Epithelial cell of esophagus (primary cell): ENCODE measurements around the gene RBP4.
"Not testable (repeated sequence)": the region's sequence is repeated elsewhere in the genome, so short reads cannot be mapped to it uniquely, and the experiment has no call there.

Experiments
- DNase-seq: peaks from one replicate; pipeline ENCODE4 v3.0.0; 2010; ENCODE audit warnings: low read depth
- H3K4me3 ChIP-seq: 2 replicates; pipeline ENCODE4 v1.5.1; 2011; ENCODE audit warnings: mild to moderate bottlenecking, low read length, control low read depth
- TF ChIP-seq, protein P1 (sequence below): IDR thresholded peaks from 2 replicates; pipeline ENCODE4 v1.5.1; 2011; ENCODE audit warnings: low read depth, mild to moderate bottlenecking, low read length, control low read depth, inconsistent platforms; ENCODE audit not compliant: insufficient read depth; ENCODE audit errors: missing control alignments

Gene RBP4

DNA sequence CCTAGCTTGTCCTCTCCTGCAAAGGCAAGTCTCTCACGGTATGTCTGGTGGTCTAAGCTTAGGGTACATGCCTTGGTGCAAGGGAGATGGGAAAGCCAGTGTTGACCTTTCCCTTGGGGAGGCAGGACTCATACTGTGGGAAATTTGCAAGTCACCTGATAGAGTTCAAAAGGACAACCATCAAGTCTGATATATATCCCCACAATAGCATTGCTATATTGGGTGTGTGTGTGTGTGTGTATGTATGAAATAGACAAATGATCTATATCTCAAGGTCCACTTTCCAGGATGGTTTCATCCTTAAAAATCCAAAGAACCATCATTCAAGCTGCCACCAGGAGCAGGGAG lies 46.7 kb downstream of the RBP4 start:
- TF ChIP-seq, protein P1, sequence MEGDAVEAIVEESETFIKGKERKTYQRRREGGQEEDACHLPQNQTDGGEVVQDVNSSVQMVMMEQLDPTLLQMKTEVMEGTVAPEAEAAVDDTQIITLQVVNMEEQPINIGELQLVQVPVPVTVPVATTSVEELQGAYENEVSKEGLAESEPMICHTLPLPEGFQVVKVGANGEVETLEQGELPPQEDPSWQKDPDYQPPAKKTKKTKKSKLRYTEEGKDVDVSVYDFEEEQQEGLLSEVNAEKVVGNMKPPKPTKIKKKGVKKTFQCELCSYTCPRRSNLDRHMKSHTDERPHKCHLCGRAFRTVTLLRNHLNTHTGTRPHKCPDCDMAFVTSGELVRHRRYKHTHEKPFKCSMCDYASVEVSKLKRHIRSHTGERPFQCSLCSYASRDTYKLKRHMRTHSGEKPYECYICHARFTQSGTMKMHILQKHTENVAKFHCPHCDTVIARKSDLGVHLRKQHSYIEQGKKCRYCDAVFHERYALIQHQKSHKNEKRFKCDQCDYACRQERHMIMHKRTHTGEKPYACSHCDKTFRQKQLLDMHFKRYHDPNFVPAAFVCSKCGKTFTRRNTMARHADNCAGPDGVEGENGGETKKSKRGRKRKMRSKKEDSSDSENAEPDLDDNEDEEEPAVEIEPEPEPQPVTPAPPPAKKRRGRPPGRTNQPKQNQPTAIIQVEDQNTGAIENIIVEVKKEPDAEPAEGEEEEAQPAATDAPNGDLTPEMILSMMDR: no peak
- H3K4me3 ChIP-seq: no peak overlapping the region
- no peak for DNase-seq

DNA sequence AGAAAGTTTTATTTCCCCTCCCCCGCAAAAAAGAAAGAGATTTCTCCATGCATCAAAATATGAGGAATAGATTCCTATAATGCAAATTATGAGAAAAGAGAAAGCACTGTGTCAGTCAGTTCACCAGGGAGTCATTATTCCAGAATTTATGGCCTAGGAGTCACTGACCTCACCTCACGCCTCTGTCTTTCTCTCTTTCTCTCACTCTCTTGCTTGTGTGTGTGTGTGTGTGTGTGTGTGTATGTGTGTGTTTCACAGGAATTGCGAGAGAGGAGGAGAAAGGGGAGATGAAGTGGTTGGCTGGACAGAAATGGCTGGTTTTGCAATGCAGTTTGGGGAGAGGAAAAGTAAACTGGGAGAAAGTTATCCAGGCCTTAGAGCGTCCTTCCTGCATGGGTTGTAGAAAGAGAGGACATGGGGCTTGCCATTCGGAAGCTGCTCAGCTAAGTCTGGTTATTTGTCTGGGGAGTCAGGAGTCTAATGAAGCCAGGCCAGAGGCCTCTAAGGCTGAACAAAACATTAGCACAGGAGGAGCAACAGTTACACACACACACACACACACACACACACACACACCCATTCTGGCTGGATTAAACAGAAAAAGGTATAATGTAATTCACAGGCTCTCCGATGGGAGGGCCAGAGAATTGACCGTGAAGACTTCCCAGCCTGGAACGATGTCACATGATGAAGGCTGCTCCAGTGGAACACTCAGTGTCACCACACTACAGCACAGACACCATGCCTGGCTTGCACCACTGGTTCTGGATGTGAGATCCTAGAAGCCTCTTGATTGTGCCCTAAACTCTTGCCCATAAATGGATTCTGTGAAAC lies 47.3 kb downstream of the RBP4 start:
- H3K4me3 ChIP-seq: no peak overlapping the region
- DNase-seq: no peak
- TF ChIP-seq, protein P1: no peak

DNA sequence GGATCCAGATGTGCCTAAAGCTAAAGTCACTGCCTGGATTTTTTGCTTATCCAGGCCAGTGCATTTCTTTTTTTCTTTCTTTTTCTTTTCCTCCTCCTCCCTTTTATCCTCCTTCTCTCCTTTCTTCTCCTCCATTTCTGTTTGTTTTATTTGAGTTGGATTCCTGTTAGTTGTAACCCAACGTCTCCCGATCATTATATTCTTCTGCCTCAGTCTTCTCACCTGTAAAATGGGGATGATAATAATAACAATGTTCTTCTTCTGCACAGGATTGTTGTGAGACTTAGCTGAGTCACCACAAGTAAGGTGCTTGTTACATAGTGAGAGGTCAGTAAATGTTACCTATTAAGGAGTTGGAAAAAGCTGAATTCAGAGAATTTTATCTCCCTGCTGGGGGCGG lies 48.3 kb downstream of the RBP4 start:
- TF ChIP-seq, protein P1: no peak
- no peak for DNase-seq
- no peak overlapping the region for H3K4me3 ChIP-seq

DNA sequence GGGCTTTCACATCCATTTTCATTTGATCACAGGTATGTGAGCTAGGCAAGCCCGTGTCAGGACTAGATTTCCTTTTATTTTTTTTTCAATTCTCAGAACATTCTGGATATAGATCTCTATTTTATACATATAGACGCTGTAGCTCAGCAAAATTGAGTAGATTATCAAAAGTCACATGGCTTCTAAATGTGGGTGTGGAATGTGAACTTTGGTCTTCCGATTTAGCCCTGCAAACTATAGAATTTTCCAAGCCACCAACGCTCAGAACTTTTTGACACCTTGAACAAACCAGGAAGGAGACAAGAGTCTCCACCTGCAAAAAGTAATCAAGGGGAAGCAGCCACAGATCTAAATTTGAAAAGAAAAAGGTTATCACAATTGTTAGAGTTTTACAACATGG lies 50.4 kb downstream of the RBP4 start:
- DNase-seq: no peak
- no peak overlapping the region for H3K4me3 ChIP-seq
- TF ChIP-seq, protein P1: no peak

DNA sequence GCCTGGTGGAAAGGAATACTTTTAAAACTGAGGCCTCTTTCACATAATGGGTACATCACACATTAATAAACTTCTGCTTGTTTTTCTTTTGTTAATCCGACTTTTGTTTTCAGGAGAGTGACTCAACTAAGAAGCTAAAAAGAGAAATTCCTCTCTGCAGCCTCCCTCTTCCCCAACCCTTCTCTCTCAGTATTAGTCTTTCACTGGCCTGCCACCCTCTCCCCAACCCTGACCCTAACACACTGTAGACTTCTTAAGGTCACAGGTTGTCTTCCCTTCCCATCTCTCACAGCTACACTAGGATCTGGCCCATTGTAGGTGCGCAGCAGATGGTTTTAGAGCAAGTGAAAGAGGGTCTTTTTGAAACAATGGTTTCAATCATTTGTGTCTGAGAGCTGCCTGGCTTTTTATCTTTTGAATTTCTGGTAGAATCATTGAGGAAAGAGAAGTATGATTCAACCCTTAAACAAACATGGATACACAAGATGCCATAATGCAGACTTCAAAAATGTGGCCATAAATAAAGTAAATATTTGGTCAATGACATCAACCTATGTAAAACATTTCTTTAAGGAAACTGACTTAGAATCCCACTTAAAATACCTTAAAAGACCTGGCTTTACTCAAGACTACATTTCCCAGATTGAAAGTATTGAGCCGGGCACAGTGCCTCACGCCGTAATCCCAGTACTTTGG lies 52.5 kb downstream of the RBP4 start:
- no peak overlapping the region for H3K4me3 ChIP-seq
- TF ChIP-seq, protein P1: no peak
- peak; percentile 53 for DNase-seq

DNA sequence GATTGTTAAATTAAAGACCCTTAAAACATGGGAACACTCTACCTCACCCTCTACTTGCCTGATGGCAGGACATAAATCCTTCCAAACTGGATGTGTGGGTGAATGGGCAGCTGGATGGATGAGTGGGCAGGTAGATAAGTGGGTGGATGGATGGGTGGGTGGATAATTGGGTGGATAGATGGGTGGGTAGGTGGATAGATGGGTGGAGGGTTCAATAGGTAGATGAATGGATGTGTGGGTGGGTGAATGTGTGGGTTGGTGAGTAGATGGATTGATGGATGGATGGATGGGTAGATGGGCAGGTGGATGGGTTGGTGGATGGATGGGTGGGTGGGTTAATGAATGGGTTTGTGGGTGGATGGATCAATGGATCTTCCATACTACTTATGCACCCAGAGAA lies 53.5 kb downstream of the RBP4 start:
- DNase-seq: no peak
- no peak overlapping the region for H3K4me3 ChIP-seq
- TF ChIP-seq, protein P1: no peak

DNA sequence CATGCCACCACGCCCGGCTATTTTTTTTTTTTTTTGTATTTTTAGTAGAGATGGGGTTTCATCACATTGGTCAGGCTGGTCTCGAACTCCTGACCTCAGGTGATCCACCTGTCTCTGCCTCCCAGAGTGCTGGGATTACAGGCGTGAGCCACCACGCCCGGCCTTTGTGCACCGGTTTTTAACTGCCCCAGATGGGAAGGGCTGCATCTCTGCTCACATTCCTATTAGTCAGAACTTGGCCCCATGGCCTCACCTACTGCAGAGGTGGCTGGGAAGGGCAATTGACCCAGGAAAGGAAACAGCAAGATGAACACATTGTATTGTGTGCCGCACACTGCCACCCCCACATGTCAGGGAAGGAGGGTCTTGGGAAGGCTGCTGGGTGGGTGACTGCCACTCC lies 54.0 kb downstream of the RBP4 start:
- DNase-seq, H3K4me3 ChIP-seq: not testable (repeated sequence)
